IMR-90 (cell line): ENCODE results near the gene CABP1. TPM values are rescaled to one million over a fixed set of nuclear protein-coding genes. Genes with fewer than 3 reads are reported as not detected.

ENCODE experiments used
- ATAC-seq: fragments of 200-7000 bp; cut with Tn5 transposase; 2 replicates; pipeline ENCODE4 v1.9.1; 2020; ENCODE audit warnings: low read depth, mild to moderate bottlenecking, moderate library complexity
- BruUV-seq: library from RNA; stranded (reverse); fragments of 400-500 nt; replicated peaks from 2 replicates; lab custom pipeline; 2021; lab: Mats Ljungman, UMichigan
- CTCF ChIA-PET: fragments of 300-600 bp; formaldehyde crosslinking; extraction: SDS; loops from one replicate; lab custom pipeline; 2021; ENCODE audit warnings: antibody characterized with exemption; lab: Yijun Ruan, JAX
- POLR2A ChIA-PET: fragments of 300-600 bp; sonication (Branson Sonifier 250); formaldehyde crosslinking; loops from one replicate; lab custom pipeline; 2022; ENCODE audit warnings: antibody characterized with exemption; ENCODE audit not compliant: unreplicated experiment; lab: Charles Lee
- DNase-seq: peaks from one replicate; pipeline ENCODE4 v3.0.0; 2013
- H2AFZ ChIP-seq: replicated peaks from 2 replicates; pipeline ENCODE3; 2013; ENCODE audit warnings: low read length, mild to moderate bottlenecking; ENCODE audit not compliant: poor library complexity
- H2AK5ac ChIP-seq: 2 replicates; pipeline ENCODE4 v1.6.1; 2013; ENCODE audit warnings: low read depth, low read length, inconsistent platforms
- H2AK9ac ChIP-seq: replicated peaks from 2 replicates; pipeline ENCODE3; 2013; ENCODE audit warnings: mild to moderate bottlenecking, low read depth, low read length, moderate library complexity; ENCODE audit not compliant: poor library complexity
- H2BK120ac ChIP-seq: 2 replicates; pipeline ENCODE4 v1.6.1; 2013; ENCODE audit warnings: low read depth, low read length, inconsistent platforms
- H2BK15ac ChIP-seq: 3 replicates; pipeline ENCODE4 v1.6.1; 2013; ENCODE audit warnings: low read depth, low read length, inconsistent platforms
- H2BK20ac ChIP-seq: 2 replicates; pipeline ENCODE4 v1.6.1; 2013; ENCODE audit warnings: low read depth, mild to moderate bottlenecking, inconsistent platforms, low read length, moderate library complexity
- H2BK5ac ChIP-seq: 2 replicates; pipeline ENCODE4 v1.6.1; 2013; ENCODE audit warnings: mild to moderate bottlenecking, low read depth, low read length, inconsistent platforms; ENCODE audit not compliant: poor library complexity, severe bottlenecking
- H3K14ac ChIP-seq: replicated peaks from 2 replicates; pipeline ENCODE4 v1.6.1; 2013; ENCODE audit warnings: low read depth, low read length, inconsistent platforms
- H3K18ac ChIP-seq: 2 replicates; pipeline ENCODE4 v1.6.1; 2013; ENCODE audit warnings: low read depth, low read length, control low read depth
- H3K23ac ChIP-seq: 2 replicates; pipeline ENCODE4 v1.6.1; 2013; ENCODE audit warnings: low read depth, low read length, inconsistent platforms
- H3K27ac ChIP-seq: 2 replicates; pipeline ENCODE4 v1.5.1; 2013; ENCODE audit warnings: mild to moderate bottlenecking, control low read depth, low read length; ENCODE audit not compliant: insufficient read depth
- H3K27me3 ChIP-seq: 2 replicates; pipeline ENCODE4 v1.6.1; 2013; ENCODE audit warnings: low read length; ENCODE audit not compliant: control insufficient read depth, insufficient read depth
- H3K36me3 ChIP-seq: 2 replicates; pipeline ENCODE4 v1.6.1; 2013; ENCODE audit warnings: low read length, mixed read lengths; ENCODE audit not compliant: control insufficient read depth, insufficient read depth
- H3K4ac ChIP-seq: 2 replicates; pipeline ENCODE4 v1.6.1; 2013; ENCODE audit warnings: low read depth, low read length, inconsistent platforms
- H3K4me1 ChIP-seq: 2 replicates; pipeline ENCODE4 v1.6.1; 2013; ENCODE audit warnings: low read length, mixed read lengths; ENCODE audit not compliant: control insufficient read depth, insufficient read depth
- H3K4me2 ChIP-seq: 2 replicates; pipeline ENCODE4 v1.6.1; 2013; ENCODE audit warnings: low read depth, mild to moderate bottlenecking, control low read depth, low read length, moderate library complexity
- H3K4me3 ChIP-seq: 2 replicates; pipeline ENCODE4 v1.5.1; 2013; ENCODE audit warnings: low read depth, mild to moderate bottlenecking, control low read depth, low read length, moderate library complexity; ENCODE audit not compliant: insufficient read depth
- H3K56ac ChIP-seq: 2 replicates; pipeline ENCODE4 v1.6.1; 2013; ENCODE audit warnings: low read length, inconsistent platforms; ENCODE audit not compliant: insufficient read depth; ENCODE audit errors: extremely low read depth
- H3K79me1 ChIP-seq, 2 experiments: 2 replicates each; pipeline ENCODE4 v1.6.1; 2013; ENCODE audit warnings: low read length in 2 of 2, inconsistent platforms in 1 of 2, low read depth in 1 of 2
- H3K9ac ChIP-seq: 2 replicates; pipeline ENCODE4 v1.6.1; 2013; ENCODE audit warnings: low read depth, low read length, control low read depth
- H3K9me1 ChIP-seq: 2 replicates; pipeline ENCODE4 v1.6.1; 2013; ENCODE audit warnings: low read length, inconsistent platforms; ENCODE audit not compliant: insufficient read depth
- H3K9me3 ChIP-seq: 2 replicates; pipeline ENCODE4 v1.6.1; 2013; ENCODE audit warnings: low read length; ENCODE audit not compliant: control insufficient read depth, insufficient read depth
- H4K20me1 ChIP-seq: 2 replicates; pipeline ENCODE4 v1.6.1; 2013; ENCODE audit warnings: low read length, inconsistent platforms; ENCODE audit not compliant: insufficient read depth
- H4K5ac ChIP-seq: 2 replicates; pipeline ENCODE4 v1.6.1; 2013; ENCODE audit warnings: mild to moderate bottlenecking, low read depth, low read length, control low read depth
- H4K8ac ChIP-seq, 2 experiments: 2 replicates each; pipeline ENCODE4 v1.6.1; 2013; ENCODE audit warnings: low read depth in 2 of 2, low read length in 2 of 2, control low read depth in 1 of 2, inconsistent platforms in 1 of 2
- H4K91ac ChIP-seq: 2 replicates; pipeline ENCODE4 v1.6.1; 2013; ENCODE audit warnings: low read depth, low read length, inconsistent platforms; ENCODE audit not compliant: insufficient read depth
- MAFK ChIP-seq: IDR thresholded peaks from 2 replicates; pipeline ENCODE4 v1.6.1; 2012; ENCODE audit warnings: low read depth, low read length, improper control_type of control experiment
- WGBS, 2 experiments: methylation state at CpG; one replicate each; pipeline versions ENCODE4 v1.1.5 to v1.1.7; 2013; ENCODE audit warnings: missing lambda C conversion rate in 2 of 2; ENCODE audit not compliant: insufficient read length in 1 of 2; ENCODE audit errors: extremely low coverage in 2 of 2; 5-methylcytosine and 5-hydroxymethylcytosine counted together
- dilution Hi-C: fragments of 300-500 bp; cut with HindIII; formaldehyde crosslinking; loops from one replicate; pipeline ENCODE4 v1.14.3; 2018; ENCODE audit warnings: low sequenced_read_pairs; ENCODE audit not compliant: unreplicated experiment
- in situ Hi-C: fragments of 300-500 bp; cut with MboI; formaldehyde crosslinking; loops from 3 replicates; pipeline ENCODE4 v1.14.3; 2019; ENCODE audit warnings: low sequenced_read_pairs, inconsistent platforms, mixed read lengths
- intact Hi-C: fragments of 100-400 bp; cut with micrococcal nuclease; formaldehyde crosslinking; loops from 2 replicates; pipeline ENCODE4 v1.10.0; 2022
- polyA plus RNA-seq, 3 experiments: library from polyadenylated mRNA; depleted of rRNA; stranded (reverse); fragments of >200 nt; gene quantifications; 2 replicates each; pipeline ENCODE4 v1.2.3, GENCODE V29; 2012; ENCODE audit warnings: low replicate concordance in 1 of 3
- total RNA-seq: library from RNA; depleted of rRNA; stranded (reverse); fragments of >200 nt; gene quantifications from 2 replicates; pipeline ENCODE4 v1.2.3, GENCODE V29; 2012
- TF ChIP-seq, protein P1 (sequence below): conservative IDR thresholded peaks from 2 replicates; pipeline ENCODE4 v1.5.1; 2012; ENCODE audit warnings: mild to moderate bottlenecking, low read depth, low read length, improper control_type of control experiment

Gene CABP1
- total and polyA plus RNA-seq, 2 of the 4 experiments (the other 2 are of a cell fraction) = 0.54 to 1.1 TPM

DNA sequence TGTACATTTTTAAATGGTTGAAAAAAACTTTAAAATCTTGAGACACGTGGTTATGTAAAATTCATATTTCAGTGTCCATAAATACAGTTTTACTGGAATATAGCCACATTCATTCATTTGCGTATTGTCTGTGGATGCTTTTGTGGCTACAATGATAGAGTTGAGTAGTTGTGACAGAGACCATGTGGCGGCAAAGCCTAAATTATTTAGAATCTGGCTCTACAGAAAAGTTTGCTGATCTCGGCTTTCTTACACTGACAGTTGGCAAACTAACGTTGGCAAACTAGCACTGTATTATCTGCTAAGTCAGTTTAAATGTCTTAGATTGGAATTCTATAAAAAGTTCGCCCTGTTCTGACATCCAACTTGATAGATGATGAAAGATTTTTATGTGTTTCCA is 72.2 kb downstream of the CABP1 start:
- in situ Hi-C loops (loop anchor here (5.0 kb wide), 1 partner anchor 130 kb away; the partner anchor contains the start of gene POP5), dilution Hi-C loops (no loop called here), intact Hi-C loops (loop anchor here (5.0 kb wide), 2 partner anchors 260 to 385 kb away; partner anchors contain the start of gene PLA2G1B)
- Histone ChIP-seq H2AK9ac (no peak overlapping the region), H4K8ac (no peak overlapping the region), H2BK15ac (no peak overlapping the region), H2AK5ac (no peak overlapping the region), H3K23ac (no peak overlapping the region), H3K9me1 (peaks cover 11% of the 10 kb centered on the region), H2BK20ac (no peak overlapping the region), H3K9ac (no peak overlapping the region), H2AFZ (no peak overlapping the region), H3K14ac (no peak overlapping the region), H3K79me1 (peaks cover 25 to 43% of the 10 kb centered on the region in 2 experiments), H3K27me3 (no peaks in the 10 kb centered on the region), H4K20me1 (peaks cover 5% of the 10 kb centered on the region; the same call in 1 of the 2 replicates), H3K9me3 (no peaks in the 10 kb centered on the region), H4K5ac (no peak overlapping the region), H3K56ac (no peak overlapping the region), H3K27ac (no peak overlapping the region), H3K36me3 (peaks cover 20% of the 10 kb centered on the region), H4K91ac (no peak overlapping the region), H3K4me1 (peaks cover 3% of the 10 kb centered on the region), H2BK5ac (no peak overlapping the region), H3K4ac (no peak overlapping the region), H3K4me3 (no peak overlapping the region), H3K4me2 (no peak overlapping the region), H2BK120ac (no peak overlapping the region), H3K18ac (no peak overlapping the region)
- WGBS, 2 experiments = no CpG with 5 or more reads among the region's 6 CpGs
- ATAC-seq = no peak
- TF ChIP-seq, protein P1, sequence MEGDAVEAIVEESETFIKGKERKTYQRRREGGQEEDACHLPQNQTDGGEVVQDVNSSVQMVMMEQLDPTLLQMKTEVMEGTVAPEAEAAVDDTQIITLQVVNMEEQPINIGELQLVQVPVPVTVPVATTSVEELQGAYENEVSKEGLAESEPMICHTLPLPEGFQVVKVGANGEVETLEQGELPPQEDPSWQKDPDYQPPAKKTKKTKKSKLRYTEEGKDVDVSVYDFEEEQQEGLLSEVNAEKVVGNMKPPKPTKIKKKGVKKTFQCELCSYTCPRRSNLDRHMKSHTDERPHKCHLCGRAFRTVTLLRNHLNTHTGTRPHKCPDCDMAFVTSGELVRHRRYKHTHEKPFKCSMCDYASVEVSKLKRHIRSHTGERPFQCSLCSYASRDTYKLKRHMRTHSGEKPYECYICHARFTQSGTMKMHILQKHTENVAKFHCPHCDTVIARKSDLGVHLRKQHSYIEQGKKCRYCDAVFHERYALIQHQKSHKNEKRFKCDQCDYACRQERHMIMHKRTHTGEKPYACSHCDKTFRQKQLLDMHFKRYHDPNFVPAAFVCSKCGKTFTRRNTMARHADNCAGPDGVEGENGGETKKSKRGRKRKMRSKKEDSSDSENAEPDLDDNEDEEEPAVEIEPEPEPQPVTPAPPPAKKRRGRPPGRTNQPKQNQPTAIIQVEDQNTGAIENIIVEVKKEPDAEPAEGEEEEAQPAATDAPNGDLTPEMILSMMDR = no peak
- peak; percentile 76 for TF ChIP-seq MAFK
- ChIA-PET POLR2A (no interaction called here), CTCF (no interaction called here)
- no TSS peak for BruUV-seq
- no peak for DNase-seq
